Non-pigmented ciliary epithelial cell (primary cell): ENCODE measurements around the gene PEX10.

Experiments
- DNase-seq: peaks from one replicate; pipeline ENCODE4 v3.0.0-alpha.2; 2010; ENCODE audit warnings: low read depth

PEX10 gene

DNA sequence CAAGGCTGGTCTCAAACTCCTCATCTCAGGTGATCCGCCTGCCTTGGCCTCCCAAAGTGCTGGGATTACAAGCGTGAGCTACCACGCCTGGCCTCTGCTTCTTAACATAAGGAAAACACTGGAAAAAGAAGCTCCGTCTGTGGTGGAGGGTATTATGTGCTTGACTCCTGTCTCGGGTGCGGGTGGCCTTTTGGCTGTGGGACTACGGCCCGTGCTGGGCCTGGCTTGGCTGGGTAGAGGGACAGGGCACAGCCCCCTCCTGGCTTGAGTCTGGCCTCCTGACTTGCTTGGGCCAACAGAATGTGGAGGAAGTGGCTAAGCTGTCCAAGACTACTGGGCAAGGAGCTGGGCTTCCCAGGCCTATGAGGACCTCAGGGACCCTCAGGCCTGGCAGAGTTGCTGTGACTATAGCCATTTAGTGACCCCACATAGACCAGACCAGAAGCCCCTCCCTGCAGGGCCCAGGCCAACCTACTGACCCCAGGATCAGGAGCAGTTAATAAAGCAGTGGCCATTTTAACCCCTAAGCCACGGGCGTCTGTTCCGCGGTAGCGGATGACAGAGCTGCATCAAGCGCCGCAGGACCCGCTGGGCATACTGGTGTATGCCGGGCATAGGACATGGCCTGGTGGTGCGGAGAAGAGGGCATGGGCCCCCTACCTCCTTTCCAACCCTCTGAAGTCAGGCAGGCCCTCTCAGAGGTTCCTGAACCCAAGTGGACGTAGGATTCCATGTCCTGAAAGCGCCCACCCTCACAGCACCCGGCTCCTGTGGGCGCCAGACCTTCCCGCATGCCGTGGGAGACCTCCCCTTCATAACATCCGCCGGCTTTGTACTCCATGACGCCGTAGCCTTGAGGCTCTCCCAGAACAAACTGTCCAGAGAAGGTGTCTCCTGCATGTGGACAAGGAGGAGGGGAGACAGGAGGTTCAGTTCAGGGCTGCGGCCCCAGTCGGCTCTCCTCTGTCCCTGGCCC is 25.4 kb downstream of the PEX10 start:
- DNase-seq, result no peak

DNA sequence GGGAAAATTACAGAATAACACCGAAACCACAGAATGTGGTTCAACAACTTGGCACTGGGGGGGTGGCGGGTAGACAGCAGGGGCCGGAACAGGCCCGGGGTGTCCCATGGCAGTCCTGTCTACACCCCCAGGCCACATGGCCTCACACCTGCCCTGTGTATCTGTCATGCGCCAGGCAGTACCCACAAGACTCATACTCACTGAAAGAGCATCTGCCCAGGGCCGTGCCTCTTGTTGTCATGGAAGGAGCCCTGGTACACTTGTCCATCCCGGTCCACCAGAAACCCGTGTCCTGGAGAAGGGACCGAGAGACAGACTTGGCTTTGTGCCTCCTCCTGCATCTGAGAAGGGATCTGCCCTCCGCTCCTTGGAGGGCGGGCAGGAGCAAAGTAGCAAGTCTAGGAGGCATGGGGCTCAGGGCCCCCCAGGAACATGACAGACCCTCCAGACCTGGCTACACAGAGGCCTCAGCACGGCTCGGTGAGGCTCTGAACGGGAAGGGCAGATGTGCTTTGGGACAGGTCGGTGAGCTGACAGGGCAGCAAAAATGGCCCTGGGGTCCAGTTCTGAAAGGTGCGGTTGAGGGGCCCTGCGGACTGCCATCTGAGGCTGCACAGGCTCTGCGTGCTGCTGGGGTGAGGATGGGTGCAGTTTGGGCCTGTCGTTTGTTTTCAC is 26.6 kb downstream of the PEX10 start:
- DNase-seq, result no peak

DNA sequence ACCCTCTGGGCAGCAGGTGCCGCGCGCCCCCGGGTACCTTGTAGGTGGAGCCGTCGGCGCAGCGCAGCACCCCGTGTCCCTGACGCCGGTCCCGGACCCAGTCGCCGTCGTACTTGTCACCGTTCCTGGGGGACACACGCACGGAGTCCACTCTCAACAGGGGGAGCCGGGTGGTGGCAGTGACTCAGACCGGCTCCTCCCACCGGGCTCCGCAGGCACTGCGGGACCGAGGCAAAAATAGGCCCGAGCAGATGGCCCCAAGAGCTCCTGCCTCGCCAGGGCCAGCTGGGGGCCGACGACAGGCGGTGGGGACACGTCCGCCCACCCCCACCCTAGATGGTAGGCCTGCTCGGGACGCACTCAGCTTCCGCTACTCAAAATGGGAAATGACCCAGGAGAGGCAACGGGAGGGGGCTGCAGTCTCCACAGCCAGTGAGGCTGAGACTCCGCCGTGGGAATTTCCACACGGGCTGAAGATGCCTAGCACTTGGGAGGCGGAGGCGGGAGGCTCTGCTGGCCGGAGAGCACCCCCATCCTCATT is 27.4 kb downstream of the PEX10 start:
- DNase-seq, result no peak

DNA sequence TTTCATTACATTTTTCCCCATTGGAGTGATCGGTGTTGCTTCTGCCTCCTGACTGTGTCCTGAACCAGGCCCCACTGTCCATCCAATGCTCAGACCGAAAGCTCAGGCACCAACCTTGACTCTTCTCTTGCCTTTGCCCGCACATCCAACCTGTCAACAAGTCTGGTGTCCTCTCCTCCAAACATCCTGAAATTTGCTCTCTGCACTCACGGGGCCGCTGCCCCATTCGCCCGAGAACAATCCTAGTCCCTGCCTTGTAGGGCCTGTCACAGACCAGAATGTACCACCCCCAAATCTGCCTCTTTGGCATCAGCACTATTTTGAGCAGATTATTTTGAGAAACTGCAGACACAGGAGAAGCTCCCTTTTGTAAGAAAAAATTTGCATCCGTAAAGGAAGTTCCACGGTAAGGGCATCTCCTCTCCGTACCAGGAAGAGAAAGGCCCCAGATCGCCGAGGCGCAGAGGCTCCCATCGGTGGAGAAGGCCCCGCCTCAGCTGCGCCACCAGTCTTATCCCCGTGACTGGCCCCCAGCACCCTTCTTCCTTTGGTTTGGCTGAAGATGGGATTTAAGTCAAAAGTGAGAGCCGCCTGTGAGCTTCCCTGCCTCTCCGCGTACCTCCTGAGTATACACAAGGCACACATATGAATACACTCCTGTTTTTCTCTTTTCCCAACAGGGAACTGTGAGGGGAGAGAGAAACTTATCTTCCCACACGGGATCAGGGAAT is 28.1 kb downstream of the PEX10 start:
- DNase-seq, result no peak

DNA sequence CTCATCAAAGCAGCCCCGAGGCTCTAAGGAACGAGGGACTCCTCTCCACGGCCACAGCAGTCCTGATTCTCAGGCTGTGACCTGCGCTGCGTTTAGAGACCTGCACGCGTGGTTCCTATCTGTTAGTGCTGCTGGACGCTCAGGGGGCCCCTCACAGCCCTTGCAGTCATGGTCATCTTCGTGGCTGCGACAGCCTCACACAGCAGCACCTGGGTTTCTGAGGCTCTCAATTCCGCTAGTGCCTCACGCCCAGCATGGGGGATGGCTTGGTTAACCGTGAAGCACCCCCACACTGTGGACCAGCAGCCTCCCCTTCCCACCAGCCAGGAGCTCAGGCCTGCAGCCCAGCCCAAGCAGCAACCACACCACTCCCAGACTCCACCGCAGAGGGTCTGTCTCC is 28.8 kb downstream of the PEX10 start:
- DNase-seq, result no peak

DNA sequence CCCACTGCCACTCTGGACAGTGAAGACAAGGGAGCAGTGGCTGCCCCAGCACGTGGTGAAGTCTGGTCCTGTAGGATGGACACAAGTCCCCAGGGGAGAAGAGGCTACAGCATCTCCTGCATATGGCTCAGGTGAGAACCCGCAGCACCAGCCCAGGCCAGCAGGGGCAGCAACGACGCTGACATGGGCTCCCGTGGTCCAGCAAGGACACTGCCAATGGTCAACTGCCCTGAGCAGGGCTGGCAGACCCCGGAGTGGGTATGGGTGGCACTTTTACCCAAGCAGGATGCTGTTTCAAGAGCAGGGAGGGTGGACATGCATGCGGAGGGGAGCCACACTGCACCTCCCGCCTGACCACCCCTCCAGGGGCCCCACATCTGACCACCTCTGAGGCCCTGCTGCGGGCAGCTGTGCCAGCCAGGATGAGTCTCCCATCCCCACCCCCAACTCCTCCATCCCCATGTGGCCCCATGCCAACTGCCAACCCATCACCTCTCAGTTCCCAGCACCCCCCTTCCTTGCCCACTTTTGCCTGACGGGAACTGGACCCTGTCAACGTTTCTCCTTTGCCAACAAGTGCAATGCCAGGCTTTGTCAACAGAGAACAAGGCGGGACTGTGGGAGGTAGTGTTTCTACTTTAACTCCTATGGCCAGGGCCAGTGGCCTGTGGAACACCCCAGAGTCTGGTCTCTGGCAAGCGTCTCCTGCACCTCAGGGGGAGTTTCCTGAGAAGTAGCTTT is 29.6 kb downstream of the PEX10 start:
- no peak for DNase-seq

DNA sequence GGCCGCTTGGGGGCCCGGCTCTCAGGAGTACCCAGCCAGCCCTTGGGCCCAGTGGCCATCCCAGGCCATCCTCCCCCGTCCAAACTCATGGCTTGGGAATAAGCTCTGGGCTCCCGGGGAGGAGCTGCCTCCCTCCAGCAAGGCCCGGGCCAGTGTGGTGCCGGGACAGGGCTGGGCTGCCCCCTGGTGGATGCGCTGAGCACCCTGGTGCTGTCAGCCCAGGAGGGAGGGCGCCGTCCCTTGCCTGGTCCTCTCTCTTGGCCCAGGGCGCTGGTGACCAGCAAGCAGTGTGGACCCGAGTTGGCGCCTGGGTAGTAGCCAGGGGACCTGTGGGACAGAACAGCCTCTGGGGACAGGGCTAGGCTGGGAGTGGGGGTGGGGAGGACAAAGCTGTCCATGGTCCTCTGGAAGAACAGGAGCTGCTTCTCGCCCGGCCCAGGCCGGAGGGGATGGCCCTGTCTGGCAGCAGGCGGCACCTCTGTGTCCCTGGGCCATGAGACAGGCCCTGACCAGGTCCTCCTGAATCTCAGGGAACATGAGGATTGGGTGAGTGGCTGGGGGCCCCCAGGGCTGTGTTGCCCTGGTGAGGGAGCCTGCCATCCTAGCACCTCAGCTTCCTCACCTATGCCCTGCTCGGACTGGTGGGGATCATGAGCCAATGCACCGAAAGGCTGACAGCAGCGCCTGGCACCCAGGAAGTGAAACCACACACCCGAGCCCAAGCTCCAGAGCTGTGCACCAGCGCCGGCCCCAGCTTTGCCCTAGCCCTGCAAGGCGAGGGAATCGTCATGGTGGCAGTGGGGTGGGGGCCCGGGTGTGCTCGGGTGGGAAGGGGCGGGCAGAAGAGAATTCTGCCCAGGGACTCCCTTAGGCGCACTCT is 30.4 kb downstream of the PEX10 start:
- DNase-seq, result no peak

DNA sequence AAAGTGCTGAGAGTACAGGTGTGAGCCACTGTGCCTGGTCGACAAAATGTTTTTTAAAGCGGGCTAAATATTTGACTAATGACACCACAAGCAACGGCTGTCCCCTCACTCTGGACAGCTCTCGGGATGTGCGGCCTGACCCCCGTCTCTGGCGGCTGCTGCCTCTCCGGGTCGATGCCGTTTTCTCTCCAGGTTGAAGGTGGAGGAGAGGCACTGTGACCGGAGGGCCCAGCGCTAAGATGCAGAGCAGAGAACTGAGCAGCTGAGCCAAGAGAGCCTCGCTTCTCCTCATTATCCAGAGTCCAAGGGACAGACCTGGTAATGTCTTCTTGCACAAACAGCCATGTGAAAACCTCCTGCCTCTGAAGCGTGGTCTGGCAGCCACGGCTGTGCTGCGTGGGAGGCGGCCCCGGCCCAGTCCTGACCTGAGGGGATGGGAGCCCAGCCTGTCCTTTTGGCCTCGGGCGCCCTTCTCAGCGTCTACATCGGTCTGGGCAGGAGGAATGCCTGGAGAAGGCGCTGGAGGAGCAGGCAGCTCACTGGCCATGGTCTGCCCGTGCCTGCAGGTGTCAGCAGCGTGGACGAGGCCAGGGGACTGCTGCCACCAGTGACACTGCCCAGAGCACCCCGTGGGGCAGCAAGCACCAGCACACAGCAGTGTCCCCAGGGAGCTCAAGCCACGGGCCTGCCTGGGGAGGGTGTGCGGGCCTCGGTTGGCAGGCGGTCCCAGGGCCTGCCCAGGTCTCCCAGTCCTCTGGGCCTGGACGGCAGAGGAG is 31.4 kb downstream of the PEX10 start:
- DNase-seq, result no peak

DNA sequence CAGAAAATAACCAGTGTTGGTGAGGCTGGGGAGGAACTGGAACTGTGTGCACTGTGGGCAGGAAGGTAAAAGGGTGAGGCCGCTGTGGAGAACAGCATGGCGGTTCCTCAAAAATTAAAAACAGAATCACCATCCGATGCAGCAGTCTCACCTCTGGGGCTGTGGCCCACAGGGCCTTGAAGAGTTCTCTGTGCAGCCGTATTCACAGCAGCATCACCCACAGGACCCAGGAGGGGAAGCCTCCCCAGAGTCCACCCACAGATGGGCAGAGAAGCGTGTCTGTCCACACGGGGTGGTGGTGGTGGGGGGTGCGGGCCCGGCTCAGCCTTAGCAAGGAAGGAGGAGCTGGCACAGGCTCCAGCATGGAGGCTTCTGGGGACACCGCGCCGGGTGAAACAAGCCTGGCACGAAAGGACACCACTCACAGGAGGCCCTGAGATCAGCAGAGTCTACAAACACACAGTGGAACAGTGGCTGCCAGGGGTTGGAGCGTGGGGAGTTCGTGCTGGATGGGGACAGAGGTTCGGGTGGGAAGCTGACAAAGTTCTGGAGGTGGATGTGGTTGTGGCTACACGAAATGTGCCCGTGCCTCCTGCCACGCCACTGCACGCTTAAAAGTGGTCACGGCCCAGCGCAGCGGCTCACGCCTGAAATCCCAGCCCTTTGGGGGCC is 32.5 kb downstream of the PEX10 start:
- DNase-seq, result no peak

DNA sequence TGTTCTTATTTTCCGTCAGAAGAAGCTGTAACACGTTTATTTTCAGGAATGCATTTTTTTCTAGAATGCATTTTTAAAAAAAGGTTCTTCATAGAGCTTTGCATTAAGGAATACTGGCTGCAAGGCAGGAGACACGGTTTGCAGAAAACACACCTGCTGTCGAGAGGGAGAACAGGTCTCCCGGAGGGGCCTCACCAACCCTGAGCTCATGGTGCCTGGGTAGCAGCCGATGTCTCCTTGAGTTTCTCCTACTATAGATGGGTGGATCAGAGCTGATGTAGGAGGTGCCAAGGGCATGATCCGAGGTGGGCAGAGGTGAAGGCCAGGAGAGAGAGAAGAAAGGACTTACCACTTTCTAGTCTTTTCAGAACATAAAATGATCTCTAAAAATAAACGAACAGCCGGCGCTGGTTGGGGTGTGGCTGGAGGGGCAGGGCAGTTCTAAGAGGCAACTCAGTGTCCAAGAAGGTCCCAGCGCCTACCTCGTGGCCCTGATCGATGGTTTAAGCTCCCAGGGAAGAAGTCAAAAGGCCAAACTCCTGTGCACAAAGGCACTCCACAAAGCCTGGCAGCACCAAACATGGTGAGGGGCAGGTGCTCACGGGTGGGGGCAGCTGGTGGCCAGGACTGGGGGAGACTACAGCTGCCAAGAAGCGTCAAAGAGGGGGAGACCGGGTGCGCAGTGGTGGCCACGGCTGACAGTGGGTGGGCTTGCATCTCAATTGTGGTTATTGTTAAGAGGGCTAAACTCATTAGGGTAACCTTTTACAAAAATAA is 33.2 kb downstream of the PEX10 start:
- DNase-seq, result no peak

DNA sequence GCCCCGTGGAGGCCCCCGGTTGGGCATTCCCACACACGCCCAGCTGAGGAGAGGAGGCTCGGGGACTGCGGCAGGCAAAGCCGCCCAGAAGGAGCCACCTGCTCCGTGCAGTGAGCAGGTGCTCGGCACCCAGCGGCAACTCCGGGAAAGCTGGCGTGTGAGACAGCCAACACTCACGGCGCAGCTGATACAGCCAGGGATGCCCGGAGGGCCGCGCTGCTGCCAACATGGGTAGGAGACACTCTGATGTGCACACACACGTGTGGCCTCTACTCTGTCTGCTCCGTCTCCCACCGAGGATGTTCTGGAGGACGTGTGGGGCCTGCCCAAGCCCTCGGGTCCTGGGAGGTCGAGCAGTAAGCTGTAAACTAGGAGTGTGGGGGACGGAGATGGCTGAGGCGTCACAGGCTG is 33.9 kb downstream of the PEX10 start:
- DNase-seq, result no peak

DNA sequence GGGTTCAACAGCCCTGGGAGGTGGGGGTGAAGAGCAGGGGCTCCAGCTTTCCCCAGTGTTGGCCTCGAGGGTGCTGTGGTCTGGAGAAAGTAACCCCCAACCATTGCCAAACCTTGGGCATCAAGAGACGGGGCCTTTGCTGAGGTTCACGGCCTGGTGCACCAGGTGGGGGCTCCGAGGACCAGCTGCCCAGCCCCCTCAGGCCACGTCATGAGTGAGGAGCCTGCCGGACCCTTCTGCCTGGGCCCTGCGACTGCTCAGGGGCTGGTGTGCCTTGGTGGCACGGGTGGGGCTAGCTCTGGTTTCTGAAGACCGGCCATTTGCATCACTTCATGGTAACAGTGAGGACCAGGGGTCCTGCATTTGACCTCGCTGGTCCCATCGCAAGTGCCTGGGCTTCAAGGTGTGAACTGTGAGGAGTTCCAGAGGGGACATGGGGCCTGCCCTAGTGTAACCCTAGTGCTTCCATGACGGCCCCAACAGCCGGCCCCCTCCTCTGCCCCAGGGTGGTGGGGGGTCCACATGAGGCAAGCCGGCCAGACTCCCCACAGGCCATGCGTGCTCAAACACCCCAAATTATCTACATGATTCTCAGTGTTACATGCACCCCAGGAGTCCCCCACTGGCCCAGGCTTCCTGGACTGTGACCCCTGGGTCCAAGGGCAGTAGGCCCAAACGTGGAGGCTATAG is 34.5 kb downstream of the PEX10 start:
- no peak for DNase-seq

DNA sequence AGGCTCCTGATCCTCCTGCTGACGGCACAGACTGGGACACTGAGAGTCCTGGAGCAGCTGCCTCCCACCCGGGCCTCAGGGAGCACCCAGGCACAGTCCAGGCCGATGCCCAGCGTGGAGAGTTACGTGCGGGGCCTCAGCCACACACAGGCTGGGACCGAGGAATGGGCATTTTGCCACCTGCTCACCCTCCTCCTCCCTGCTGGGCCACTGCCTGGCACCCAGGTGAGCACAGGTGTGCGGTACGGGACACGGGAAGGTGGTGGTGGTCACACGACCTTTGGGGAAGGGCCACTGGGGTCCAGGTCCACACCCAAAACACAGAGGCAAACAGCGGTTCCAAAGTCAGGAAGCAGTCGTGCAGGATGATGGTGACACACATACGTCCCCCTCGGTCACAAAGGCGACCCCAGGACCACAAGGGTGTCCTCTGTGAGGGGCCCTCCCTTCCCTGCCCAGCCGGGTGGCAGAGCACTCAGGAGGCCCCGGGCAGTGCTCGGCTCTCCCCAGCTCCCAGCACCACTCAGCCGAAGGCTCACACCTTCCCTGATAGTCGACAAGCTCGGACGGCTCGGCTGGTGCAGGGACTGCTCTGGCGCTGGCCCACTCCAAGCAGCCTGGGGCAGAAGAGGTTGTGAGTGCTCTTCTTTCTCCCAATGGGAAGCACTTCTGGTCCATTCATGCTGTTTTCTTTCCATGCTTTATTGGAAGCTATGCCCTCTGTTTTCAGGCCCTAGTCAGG is 35.3 kb downstream of the PEX10 start:
- DNase-seq, result no peak

DNA sequence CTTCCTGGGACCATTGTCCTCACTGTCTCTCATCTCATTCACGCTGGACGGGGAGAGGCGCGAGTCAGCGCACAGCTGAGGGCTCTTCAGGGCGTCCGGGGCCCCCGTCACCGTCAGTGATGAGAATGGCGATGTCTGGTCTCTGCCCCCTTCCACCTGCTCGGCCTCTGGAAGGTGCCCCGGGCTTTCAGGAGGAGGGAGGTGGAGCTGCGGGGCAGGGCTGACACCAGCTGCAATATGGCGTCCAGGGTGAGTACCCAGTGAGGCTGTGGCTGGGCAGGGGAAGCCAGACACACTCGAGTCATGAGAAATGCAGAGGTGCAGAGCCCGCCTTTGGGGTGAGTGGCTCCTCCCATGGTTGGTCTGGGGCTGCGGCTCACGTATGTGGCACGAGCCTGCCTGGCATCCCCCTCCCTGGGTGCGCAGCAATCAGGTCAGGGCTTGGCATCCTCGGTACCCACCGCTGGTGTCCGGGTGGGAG is 36.1 kb downstream of the PEX10 start:
- no peak for DNase-seq

DNA sequence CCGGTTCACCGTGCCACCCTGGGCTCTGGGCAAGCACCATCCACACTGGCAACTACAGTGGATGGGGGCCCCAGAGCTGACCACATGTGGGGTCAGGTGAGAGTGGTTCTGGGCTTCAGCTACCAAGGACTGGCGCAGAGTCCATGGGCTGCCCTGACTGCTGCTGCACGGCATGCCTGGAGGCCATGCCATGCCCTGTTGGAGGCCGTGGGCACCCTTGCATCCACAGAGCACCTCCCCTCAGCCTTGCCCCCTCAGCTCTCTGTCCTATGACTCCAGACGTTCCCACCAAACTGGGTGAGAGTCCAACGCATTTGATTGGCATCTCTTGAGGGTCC is 36.5 kb downstream of the PEX10 start:
- DNase-seq, result no peak

DNA sequence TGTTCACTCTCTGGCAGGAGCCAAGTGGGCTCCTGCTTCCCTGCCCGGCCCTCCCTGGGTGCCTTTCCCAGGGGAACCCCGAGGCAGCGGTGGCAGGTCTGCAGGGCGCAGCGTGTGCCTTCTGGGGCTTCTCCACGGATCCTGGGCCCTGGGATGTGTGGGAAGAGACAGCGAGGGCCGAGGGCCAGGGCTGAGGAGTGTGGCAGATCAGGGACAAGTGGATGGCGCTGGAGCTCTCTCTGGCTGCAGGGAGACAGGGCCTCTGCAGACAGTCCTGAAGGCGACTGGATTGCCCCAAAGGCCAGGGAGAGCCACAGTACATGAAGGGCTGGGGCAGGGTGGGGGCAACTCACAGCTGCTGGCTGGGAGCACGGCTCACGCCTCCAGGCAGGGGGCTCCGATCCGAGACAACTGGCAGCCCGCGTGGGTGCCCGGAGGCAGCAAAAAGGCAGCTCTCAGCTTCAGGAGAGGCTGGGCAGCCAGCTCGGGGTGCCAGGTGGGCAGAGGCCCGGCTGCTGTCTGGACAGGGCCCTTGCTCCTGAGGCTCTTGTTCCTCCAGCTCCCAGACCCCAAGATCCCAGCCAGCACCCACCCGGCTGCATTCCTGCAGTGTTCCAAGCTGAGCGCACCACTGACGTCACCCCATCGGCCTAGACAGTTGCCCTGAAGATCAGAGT is 37.0 kb downstream of the PEX10 start:
- DNase-seq, result no peak
